HepG2 (cell line): ENCODE data around the gene RAG2.

Experiments
- PHF8 ChIP-seq: sonication (generic); formaldehyde crosslinking; IDR thresholded peaks from 2 replicates; pipeline ENCODE4 v1.5.0; 2020; ENCODE audit warnings: missing genetic modification reagents
- TF ChIP-seq, protein P1 (sequence below): sonication (generic); formaldehyde crosslinking; IDR thresholded peaks from 2 replicates; pipeline ENCODE4 v1.5.0; 2020; ENCODE audit warnings: mild to moderate bottlenecking, missing genetic modification reagents, moderate library complexity

DNA sequence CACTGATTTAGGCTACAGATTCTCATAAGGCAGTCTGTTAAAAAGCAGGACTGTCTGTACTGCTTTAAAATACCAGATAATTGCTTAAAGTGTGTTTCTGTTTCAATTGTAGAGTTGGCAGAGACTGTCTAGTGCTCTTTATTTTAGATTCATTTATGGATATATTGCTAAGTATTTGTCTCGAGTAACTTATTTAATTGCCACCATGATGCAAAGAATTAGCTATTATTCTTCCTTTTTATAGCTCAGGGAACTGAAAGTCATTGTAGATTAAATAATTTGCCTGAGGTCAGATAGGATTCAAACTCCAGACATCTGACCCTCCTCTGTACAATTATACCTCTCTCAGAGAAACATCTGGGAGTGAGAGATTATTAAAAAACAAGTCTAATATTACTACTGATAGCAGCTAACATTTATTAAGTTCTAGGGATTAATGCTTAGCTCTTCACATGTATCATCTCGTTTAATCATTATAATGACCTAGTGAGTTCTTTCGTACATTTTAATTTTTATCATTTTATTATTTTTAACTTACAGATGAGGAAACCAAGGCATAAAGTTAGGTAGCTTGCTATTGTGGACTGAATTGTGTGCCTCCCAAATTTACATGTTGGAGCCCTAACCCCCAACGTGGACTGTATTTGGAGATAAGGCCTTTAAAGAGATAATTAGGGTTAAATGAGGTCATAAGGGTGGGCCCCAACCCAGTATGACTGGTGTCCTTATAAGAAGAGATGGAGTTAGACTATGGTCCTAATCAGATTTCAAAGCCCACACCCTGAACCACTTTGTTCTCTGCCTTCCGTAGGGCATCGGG is 19.7 kb upstream of the RAG2 start:
- no peak for TF ChIP-seq PHF8 (CRISPR knock-in tag)
- TF ChIP-seq, protein P1, sequence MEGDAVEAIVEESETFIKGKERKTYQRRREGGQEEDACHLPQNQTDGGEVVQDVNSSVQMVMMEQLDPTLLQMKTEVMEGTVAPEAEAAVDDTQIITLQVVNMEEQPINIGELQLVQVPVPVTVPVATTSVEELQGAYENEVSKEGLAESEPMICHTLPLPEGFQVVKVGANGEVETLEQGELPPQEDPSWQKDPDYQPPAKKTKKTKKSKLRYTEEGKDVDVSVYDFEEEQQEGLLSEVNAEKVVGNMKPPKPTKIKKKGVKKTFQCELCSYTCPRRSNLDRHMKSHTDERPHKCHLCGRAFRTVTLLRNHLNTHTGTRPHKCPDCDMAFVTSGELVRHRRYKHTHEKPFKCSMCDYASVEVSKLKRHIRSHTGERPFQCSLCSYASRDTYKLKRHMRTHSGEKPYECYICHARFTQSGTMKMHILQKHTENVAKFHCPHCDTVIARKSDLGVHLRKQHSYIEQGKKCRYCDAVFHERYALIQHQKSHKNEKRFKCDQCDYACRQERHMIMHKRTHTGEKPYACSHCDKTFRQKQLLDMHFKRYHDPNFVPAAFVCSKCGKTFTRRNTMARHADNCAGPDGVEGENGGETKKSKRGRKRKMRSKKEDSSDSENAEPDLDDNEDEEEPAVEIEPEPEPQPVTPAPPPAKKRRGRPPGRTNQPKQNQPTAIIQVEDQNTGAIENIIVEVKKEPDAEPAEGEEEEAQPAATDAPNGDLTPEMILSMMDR (CRISPR knock-in tag), result no peak
